GM12878 (cell line): Measurements from ENCODE around the gene CLK2.

Experiments
- EZH2 ChIP-seq: IDR thresholded peaks from 2 replicates; pipeline ENCODE4 v1.6.1; 2012; ENCODE audit warnings: low read depth, mild to moderate bottlenecking, control low read depth, inconsistent platforms, low read length, borderline replicate concordance; ENCODE audit not compliant: control insufficient read depth
- NFYB ChIP-seq: IDR thresholded peaks from 2 replicates; pipeline ENCODE4 v1.6.1; 2011; ENCODE audit warnings: low read depth, mild to moderate bottlenecking, low read length, improper control_type of control experiment, moderate library complexity; ENCODE audit not compliant: insufficient read depth
- POLR2A ChIP-seq: IDR thresholded peaks from 2 replicates; pipeline ENCODE4 v1.6.1; 2011; ENCODE audit warnings: low read depth, mild to moderate bottlenecking, low read length
- POLR2AphosphoS5 ChIP-seq: IDR thresholded peaks from 2 replicates; pipeline ENCODE4 v1.6.1; 2011; ENCODE audit warnings: mild to moderate bottlenecking, low read length, inconsistent platforms
- RCOR1 ChIP-seq: conservative IDR thresholded peaks from 2 replicates; pipeline ENCODE4 v1.6.1; 2012; ENCODE audit warnings: low read depth, low read length, improper control_type of control experiment
- SPI1 ChIP-seq: IDR thresholded peaks from 2 replicates; pipeline ENCODE4 v1.6.1; 2011; ENCODE audit warnings: low read depth, mild to moderate bottlenecking, low read length, moderate library complexity, borderline replicate concordance; ENCODE audit not compliant: insufficient read depth
- TARDBP ChIP-seq: IDR thresholded peaks from 2 replicates; pipeline ENCODE4 v1.6.1; 2016; ENCODE audit warnings: borderline replicate concordance
- TF ChIP-seq, protein P1 (sequence below): fragments of 450-650 bp; formaldehyde crosslinking; IDR thresholded peaks from 2 replicates; pipeline ENCODE4 v1.4.0; 2022; ENCODE audit warnings: mild to moderate bottlenecking, moderate library complexity

- TF ChIP-seq EZH2 (no peak), TARDBP (no peak), RCOR1 (no peak), POLR2A (no peak), SPI1 (no peak), NFYB (no peak), POLR2AphosphoS5 (no peak)
- TF ChIP-seq, protein P1, sequence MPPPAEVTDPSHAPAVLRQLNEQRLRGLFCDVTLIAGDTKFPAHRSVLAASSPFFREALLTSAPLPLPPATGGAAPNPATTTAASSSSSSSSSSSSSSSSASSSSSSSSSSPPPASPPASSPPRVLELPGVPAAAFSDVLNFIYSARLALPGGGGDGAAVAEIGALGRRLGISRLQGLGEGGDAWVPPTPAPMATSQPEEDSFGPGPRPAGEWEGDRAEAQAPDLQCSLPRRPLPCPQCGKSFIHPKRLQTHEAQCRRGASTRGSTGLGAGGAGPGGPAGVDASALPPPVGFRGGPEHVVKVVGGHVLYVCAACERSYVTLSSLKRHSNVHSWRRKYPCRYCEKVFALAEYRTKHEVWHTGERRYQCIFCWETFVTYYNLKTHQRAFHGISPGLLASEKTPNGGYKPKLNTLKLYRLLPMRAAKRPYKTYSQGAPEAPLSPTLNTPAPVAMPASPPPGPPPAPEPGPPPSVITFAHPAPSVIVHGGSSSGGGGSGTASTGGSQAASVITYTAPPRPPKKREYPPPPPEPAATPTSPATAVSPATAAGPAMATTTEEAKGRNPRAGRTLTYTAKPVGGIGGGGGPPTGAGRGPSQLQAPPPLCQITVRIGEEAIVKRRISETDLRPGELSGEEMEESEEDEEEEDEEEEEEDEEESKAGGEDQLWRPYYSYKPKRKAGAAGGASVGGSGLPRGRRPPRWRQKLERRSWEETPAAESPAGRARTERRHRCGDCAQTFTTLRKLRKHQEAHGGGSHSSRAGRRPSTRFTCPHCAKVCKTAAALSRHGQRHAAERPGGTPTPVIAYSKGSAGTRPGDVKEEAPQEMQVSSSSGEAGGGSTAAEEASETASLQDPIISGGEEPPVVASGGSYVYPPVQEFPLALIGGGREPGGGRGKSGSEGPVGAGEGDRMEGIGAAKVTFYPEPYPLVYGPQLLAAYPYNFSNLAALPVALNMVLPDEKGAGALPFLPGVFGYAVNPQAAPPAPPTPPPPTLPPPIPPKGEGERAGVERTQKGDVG (CRISPR knock-in tag), result no peak
Measured at GRCh38 chr1:155251566-155251965, 21.7 kb downstream of the CLK2 start.
